GM12878 (cell line): Measurements from ENCODE around the gene HOXD12. TPM values are rescaled to one million over a fixed set of nuclear protein-coding genes. Genes with fewer than 3 reads are reported as not detected.

Experiments
- ATAC-seq: fragments of 200-7000 bp; cut with Tn5 transposase; 3 replicates; pipeline ENCODE4 v1.9.1; 2020; ENCODE audit warnings: mild to moderate bottlenecking, moderate library complexity
- BruUV-seq: library from RNA; stranded (reverse); fragments of 400-500 nt; replicated peaks from 2 replicates; lab custom pipeline; 2021; lab: Mats Ljungman, UMichigan
- CTCF ChIA-PET: fragments of 300-600 bp; sonication (Branson Sonifier 250); formaldehyde crosslinking; extraction: SDS; loops from one replicate; lab custom pipeline; 2021; ENCODE audit warnings: inconsistent platforms; lab: Yijun Ruan, JAX
- POLR2A ChIA-PET: fragments of 350-600 bp; formaldehyde crosslinking; extraction: SDS; loops from one replicate; lab custom pipeline; 2021; ENCODE audit warnings: inconsistent platforms; lab: Charles Lee
- RAD21 ChIA-PET: fragments of 300-600 bp; sonication (Branson Sonifier 250); formaldehyde crosslinking; loops from one replicate; lab custom pipeline; 2023; ENCODE audit warnings: antibody characterized with exemption; ENCODE audit not compliant: unreplicated experiment; lab: Charles Lee
- SMC1A ChIA-PET: fragments of 300-600 bp; sonication (Branson Sonifier 250); formaldehyde crosslinking; loops from one replicate; lab custom pipeline; 2023; ENCODE audit not compliant: unreplicated experiment, uncharacterized antibody; lab: Charles Lee
- DNase-seq: peaks from one replicate; pipeline ENCODE4 v3.0.0-alpha.2; 2011; ENCODE audit warnings: low read depth, low spot score
- FAIRE-seq: peaks from 3 replicates; lab custom pipeline; 2011; peaks lifted over from hg19 to GRCh38; lab: Jason Lieb, UNC
- H2AFZ ChIP-seq: 2 replicates; pipeline ENCODE4 v1.6.0; 2011; ENCODE audit warnings: low read depth, low read length, control low read depth; ENCODE audit not compliant: control insufficient read depth
- H3K27ac ChIP-seq: 2 replicates; pipeline ENCODE4 v1.5.1; 2011; ENCODE audit warnings: control low read depth; ENCODE audit not compliant: control insufficient read depth, insufficient read depth
- H3K27me3 ChIP-seq, 2 experiments: replicated peaks in 1 of 2; 2 replicates each; pipeline versions ENCODE4 v1.6.0 to v1.6.1; 2011; ENCODE audit warnings: low read length in 1 of 2; ENCODE audit not compliant: control insufficient read depth in 2 of 2, insufficient read depth in 2 of 2
- H3K36me3 ChIP-seq, 2 experiments: 2 replicates each; pipeline ENCODE4 v1.5.1; 2011; ENCODE audit warnings: low read length in 1 of 2; ENCODE audit not compliant: control insufficient read depth in 2 of 2, insufficient read depth in 2 of 2
- H3K4me1 ChIP-seq: 2 replicates; pipeline ENCODE4 v1.6.1; 2011; ENCODE audit warnings: mild to moderate bottlenecking, low read length, moderate library complexity, mixed read lengths; ENCODE audit not compliant: control insufficient read depth, insufficient read depth
- H3K4me2 ChIP-seq: 2 replicates; pipeline ENCODE4 v1.6.0; 2011; ENCODE audit warnings: control low read depth; ENCODE audit not compliant: control insufficient read depth, insufficient read depth
- H3K4me3 ChIP-seq: fragments of 200-600 bp; sonication (generic); 2 replicates; pipeline ENCODE4 v1.5.1; 2016
- H3K79me2 ChIP-seq: 2 replicates; pipeline ENCODE4 v1.6.0; 2011; ENCODE audit warnings: low read length; ENCODE audit not compliant: control insufficient read depth, insufficient read depth
- H3K9ac ChIP-seq: 2 replicates; pipeline ENCODE4 v1.8.0; 2011; ENCODE audit warnings: low read length, control low read depth, mixed read lengths; ENCODE audit not compliant: control insufficient read depth, insufficient read depth
- H3K9me3 ChIP-seq: replicated peaks from 3 replicates; pipeline ENCODE4 v1.5.1; 2011; ENCODE audit warnings: mild to moderate bottlenecking, low read length; ENCODE audit not compliant: control insufficient read depth, insufficient read depth
- H4K20me1 ChIP-seq: 2 replicates; pipeline ENCODE4 v1.6.0; 2011; ENCODE audit not compliant: control insufficient read depth, insufficient read depth
- CREM ChIP-seq: IDR thresholded peaks from 2 replicates; pipeline ENCODE4 v1.6.1; 2014; ENCODE audit warnings: antibody characterized with exemption, low read depth
- DPF2 ChIP-seq: fragments of 450-650 bp; IDR thresholded peaks from 2 replicates; pipeline ENCODE4 v1.6.1; 2017; ENCODE audit warnings: mild to moderate bottlenecking
- EED ChIP-seq: sonication (generic); IDR thresholded peaks from 2 replicates; pipeline ENCODE4 v1.6.1; 2016; ENCODE audit warnings: antibody characterized with exemption, low read depth
- EGR1 ChIP-seq, 2 experiments: IDR thresholded peaks; 1 replicate in 1 of 2; 2 replicates in 1 of 2; pipeline ENCODE4 v1.6.1; 2011 to 2012; ENCODE audit warnings: low read depth in 2 of 2, low read length in 2 of 2, borderline replicate concordance in 1 of 2, mild to moderate bottlenecking in 1 of 2, moderate library complexity in 1 of 2
- HCFC1 ChIP-seq: fragments of 150-350 bp; IDR thresholded peaks from 2 replicates; pipeline ENCODE4 v1.6.1; 2014; ENCODE audit warnings: low read length
- JUNB ChIP-seq: IDR thresholded peaks from 2 replicates; pipeline ENCODE4 v1.6.1; 2016; ENCODE audit warnings: antibody characterized with exemption, mild to moderate bottlenecking
- KAT2A ChIP-seq: conservative IDR thresholded peaks from 2 replicates; pipeline ENCODE4 v1.6.1; 2011; ENCODE audit warnings: low read depth, low read length; ENCODE audit not compliant: control insufficient read depth
- PAX8 ChIP-seq: fragments of 450-650 bp; IDR thresholded peaks from 2 replicates; pipeline ENCODE4 v1.6.1; 2017; ENCODE audit warnings: mild to moderate bottlenecking, moderate library complexity
- RAD21 ChIP-seq: IDR thresholded peaks from 2 replicates; pipeline ENCODE4 v1.6.1; 2011; ENCODE audit warnings: mild to moderate bottlenecking, low read depth, low read length, moderate library complexity; ENCODE audit not compliant: insufficient read depth
- TAF1 ChIP-seq: IDR thresholded peaks from 2 replicates; pipeline ENCODE4 v1.6.1; 2011; ENCODE audit warnings: mild to moderate bottlenecking, low read depth, low read length, borderline replicate concordance
- WGBS: methylation state at CpG from one replicate; pipeline ENCODE4 v1.1.6; 2016; ENCODE audit warnings: low lambda C conversion rate; ENCODE audit not compliant: insufficient replicate concordance, insufficient coverage; ENCODE audit errors: missing lambda C conversion rate; 5-methylcytosine and 5-hydroxymethylcytosine counted together
- in situ Hi-C: fragments of 300-500 bp; cut with MboI; formaldehyde crosslinking; loops from 9 replicates; pipeline ENCODE4 v1.14.3; 2018; ENCODE audit warnings: mixed read lengths
- intact Hi-C: fragments of 100-400 bp; cut with micrococcal nuclease; formaldehyde crosslinking; loops from one replicate; pipeline ENCODE4 v1.14.2; 2022; ENCODE audit not compliant: unreplicated experiment
- polyA plus RNA-seq, 11 experiments: library from polyadenylated mRNA; depleted of rRNA in 4 of 11; unstranded in 6 of 11; stranded (reverse) in 5 of 11; fragments of >200 nt; fragmentation: Nextera tagmentation in 4 of 11; fragmentation: Illumina TruSeq in 1 of 11; extraction: Ambion mirVana in 4 of 11; extraction: Trizol in 1 of 11; gene quantifications; 1 replicate in 1 of 11; 2 replicates in 10 of 11; pipeline versions ENCODE4 v1.2.1 to v1.2.3, GENCODE V29; 2011 to 2016; ENCODE audit warnings: inconsistent platforms in 2 of 11, missing spikeins in 2 of 11, low read depth in 1 of 11
- total RNA-seq, 4 experiments: library from RNA; depleted of rRNA in 3 of 4; stranded (reverse); fragments of >200 nt in 3 of 4; fragmentation: Illumina TruSeq in 1 of 4; extraction: Trizol in 1 of 4; gene quantifications; 2 replicates each; pipeline versions ENCODE4 v1.2.1 to v1.2.3, GENCODE V29; 2013 to 2021
- TF ChIP-seq, protein P1 (sequence below): fragments of 450-650 bp; formaldehyde crosslinking; IDR thresholded peaks from 2 replicates; pipeline ENCODE4 v1.4.0; 2022; ENCODE audit warnings: mild to moderate bottlenecking, moderate library complexity
- TF ChIP-seq, protein P2 (sequence below): fragments of 450-650 bp; IDR thresholded peaks from 2 replicates; pipeline ENCODE4 v1.6.1; 2017; ENCODE audit warnings: mild to moderate bottlenecking
- TF ChIP-seq, protein P3 (sequence below): fragments of 450-650 bp; IDR thresholded peaks from 2 replicates; pipeline ENCODE4 v1.6.1; 2017; ENCODE audit warnings: mild to moderate bottlenecking, low read depth, inconsistent platforms; ENCODE audit not compliant: poor library complexity, severe bottlenecking

The HOXD12 gene
- total and polyA plus RNA-seq, 10 of the 15 experiments (the other 5 are each of a cell fraction or from before 2014, with no cell fraction given): not detected

DNA sequence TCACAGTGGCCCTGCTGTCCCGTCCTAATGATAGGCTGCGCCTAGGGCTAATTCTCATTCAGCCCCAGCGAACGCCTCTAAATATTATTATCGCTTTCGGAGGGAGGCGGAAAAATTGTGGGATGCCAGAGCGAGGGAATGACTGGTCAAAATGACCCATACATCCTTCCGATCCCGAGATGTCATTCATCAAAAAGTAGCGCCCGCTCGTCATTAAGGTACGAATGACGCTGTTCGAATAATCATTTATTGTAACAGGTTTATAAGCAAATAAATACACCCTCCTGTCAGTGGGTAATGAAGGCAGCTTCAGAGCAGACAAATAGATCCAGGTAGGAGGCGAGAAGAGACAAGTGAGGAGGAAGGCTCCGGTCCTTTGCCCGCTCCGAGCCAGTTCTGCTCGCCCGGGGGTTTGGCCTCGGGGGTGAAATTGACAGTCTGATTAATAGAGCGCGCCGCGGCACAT, 15.8 kb upstream of the HOXD12 start, which contains the start of gene EVX2:
Gene EVX2 (minus strand): TSS at position 167 of the 466 bp plus-strand sequence. CDS start 186 bp downstream, outside the sequence.
- FAIRE-seq (no peak), ATAC-seq (no peak), DNase-seq (no peak)
- 54% methylated on average over 27 of the region's 27 CpGs for WGBS
- Histone ChIP-seq H3K9me3 (peaks cover 20% of the 10 kb centered on the region; the same call in 2 of the 3 replicates), H3K27me3 (peaks cover 5 to 23% of the 10 kb centered on the region in 2 experiments), H3K36me3 (no peaks in the 10 kb centered on the region), H3K27ac (no peak within 1 kb of the TSS), H3K4me2 (no peak within 1 kb of the TSS), H3K79me2 (no peaks in the 10 kb centered on the region), H3K9ac (no peak within 1 kb of the TSS), H4K20me1 (no peaks in the 10 kb centered on the region), H3K4me1 (no peaks in the 10 kb centered on the region), H2AFZ (no peak within 1 kb of the TSS), H3K4me3 (no peak within 1 kb of the TSS)
- ChIA-PET POLR2A (no interaction called here), RAD21 (no interaction called here), SMC1A (interaction anchor here (1.6 kb wide), 1 partner anchor 394 kb away, joined by 3 read pairs; no protein-coding TSS in a partner anchor), CTCF (interaction anchor here (2.5 kb wide), 1 partner anchor 12 kb away, joined by 6 read pairs; no protein-coding TSS in a partner anchor)
- TF ChIP-seq TAF1 (no peak), DPF2 (no peak), PAX8 (no peak), EED (no peak), KAT2A (no peak), HCFC1 (no peak), JUNB (no peak), EGR1 (IDR thresholded peaks at IDR 0.05; ENCODE audit: borderline replicate concordance in 1 of 2, low read depth in 2 of 2, low read length in 2 of 2) (no peak), CREM (no peak), RAD21 (no peak)
- TF ChIP-seq, protein P1, sequence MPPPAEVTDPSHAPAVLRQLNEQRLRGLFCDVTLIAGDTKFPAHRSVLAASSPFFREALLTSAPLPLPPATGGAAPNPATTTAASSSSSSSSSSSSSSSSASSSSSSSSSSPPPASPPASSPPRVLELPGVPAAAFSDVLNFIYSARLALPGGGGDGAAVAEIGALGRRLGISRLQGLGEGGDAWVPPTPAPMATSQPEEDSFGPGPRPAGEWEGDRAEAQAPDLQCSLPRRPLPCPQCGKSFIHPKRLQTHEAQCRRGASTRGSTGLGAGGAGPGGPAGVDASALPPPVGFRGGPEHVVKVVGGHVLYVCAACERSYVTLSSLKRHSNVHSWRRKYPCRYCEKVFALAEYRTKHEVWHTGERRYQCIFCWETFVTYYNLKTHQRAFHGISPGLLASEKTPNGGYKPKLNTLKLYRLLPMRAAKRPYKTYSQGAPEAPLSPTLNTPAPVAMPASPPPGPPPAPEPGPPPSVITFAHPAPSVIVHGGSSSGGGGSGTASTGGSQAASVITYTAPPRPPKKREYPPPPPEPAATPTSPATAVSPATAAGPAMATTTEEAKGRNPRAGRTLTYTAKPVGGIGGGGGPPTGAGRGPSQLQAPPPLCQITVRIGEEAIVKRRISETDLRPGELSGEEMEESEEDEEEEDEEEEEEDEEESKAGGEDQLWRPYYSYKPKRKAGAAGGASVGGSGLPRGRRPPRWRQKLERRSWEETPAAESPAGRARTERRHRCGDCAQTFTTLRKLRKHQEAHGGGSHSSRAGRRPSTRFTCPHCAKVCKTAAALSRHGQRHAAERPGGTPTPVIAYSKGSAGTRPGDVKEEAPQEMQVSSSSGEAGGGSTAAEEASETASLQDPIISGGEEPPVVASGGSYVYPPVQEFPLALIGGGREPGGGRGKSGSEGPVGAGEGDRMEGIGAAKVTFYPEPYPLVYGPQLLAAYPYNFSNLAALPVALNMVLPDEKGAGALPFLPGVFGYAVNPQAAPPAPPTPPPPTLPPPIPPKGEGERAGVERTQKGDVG (CRISPR knock-in tag): no peak
- TF ChIP-seq, protein P2, sequence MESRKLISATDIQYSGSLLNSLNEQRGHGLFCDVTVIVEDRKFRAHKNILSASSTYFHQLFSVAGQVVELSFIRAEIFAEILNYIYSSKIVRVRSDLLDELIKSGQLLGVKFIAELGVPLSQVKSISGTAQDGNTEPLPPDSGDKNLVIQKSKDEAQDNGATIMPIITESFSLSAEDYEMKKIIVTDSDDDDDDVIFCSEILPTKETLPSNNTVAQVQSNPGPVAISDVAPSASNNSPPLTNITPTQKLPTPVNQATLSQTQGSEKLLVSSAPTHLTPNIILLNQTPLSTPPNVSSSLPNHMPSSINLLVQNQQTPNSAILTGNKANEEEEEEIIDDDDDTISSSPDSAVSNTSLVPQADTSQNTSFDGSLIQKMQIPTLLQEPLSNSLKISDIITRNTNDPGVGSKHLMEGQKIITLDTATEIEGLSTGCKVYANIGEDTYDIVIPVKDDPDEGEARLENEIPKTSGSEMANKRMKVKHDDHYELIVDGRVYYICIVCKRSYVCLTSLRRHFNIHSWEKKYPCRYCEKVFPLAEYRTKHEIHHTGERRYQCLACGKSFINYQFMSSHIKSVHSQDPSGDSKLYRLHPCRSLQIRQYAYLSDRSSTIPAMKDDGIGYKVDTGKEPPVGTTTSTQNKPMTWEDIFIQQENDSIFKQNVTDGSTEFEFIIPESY: no peak
- TF ChIP-seq, protein P3, sequence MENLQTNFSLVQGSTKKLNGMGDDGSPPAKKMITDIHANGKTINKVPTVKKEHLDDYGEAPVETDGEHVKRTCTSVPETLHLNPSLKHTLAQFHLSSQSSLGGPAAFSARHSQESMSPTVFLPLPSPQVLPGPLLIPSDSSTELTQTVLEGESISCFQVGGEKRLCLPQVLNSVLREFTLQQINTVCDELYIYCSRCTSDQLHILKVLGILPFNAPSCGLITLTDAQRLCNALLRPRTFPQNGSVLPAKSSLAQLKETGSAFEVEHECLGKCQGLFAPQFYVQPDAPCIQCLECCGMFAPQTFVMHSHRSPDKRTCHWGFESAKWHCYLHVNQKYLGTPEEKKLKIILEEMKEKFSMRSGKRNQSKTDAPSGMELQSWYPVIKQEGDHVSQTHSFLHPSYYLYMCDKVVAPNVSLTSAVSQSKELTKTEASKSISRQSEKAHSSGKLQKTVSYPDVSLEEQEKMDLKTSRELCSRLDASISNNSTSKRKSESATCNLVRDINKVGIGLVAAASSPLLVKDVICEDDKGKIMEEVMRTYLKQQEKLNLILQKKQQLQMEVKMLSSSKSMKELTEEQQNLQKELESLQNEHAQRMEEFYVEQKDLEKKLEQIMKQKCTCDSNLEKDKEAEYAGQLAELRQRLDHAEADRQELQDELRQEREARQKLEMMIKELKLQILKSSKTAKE: no peak
- in situ Hi-C loops: no loop called here
- no TSS peak for BruUV-seq
- intact Hi-C loops: loop anchor here (10.0 kb wide), 1 partner anchor 199 kb away; no protein-coding TSS in a partner anchor
